Activated CD8-positive, alpha-beta memory T cell treated with anti-CD3 and anti-CD28 coated beads, Interleukin-2, amount 50 U/mL, for 24 hours (primary cell): ENCODE measurements around the gene DGKB.

Experiments used
- DNase-seq: peaks from one replicate; pipeline ENCODE4 v3.0.0-alpha.2; 2020; ENCODE audit errors: extremely low read depth

DGKB gene

DNA sequence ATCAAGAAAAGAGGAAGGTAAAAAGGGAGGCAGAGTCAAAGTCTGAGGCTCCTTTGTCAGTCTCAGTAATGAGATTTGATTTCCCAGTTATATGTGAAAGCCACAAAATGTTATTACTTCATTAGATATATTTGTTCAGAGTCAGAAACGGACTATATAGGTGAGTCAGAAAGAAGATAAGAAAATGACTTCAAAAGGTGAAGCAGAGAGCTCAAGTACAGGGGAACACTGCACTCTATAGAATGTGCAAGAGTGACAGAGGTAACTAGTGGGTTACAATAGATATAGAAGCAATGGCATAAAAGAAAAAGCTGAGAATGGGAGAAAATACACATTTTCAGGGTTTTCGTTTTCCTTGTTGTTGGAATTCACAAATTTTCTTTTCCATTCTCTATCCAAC lies 43.3 kb downstream of the DGKB start:
- DNase-seq = no peak

DNA sequence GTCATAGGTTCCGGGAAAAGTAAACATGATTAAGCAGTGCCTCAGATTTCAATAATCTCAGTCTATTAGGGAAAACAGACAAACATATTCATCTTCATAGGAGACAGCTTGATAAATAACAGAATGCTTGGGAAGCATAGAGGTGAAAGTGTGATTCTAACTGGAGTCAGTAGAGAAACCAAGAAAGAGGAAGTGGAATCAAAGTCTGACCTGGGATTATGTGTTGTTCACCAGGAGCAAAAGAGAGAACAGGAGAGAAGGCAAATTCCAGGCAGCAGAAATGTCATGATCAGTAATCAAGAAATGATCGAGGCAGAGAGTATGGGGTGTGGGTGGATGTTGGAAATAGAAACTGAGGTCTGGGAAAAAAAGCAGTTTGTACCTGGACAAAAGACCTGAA lies 43.7 kb downstream of the DGKB start:
- DNase-seq = no peak

DNA sequence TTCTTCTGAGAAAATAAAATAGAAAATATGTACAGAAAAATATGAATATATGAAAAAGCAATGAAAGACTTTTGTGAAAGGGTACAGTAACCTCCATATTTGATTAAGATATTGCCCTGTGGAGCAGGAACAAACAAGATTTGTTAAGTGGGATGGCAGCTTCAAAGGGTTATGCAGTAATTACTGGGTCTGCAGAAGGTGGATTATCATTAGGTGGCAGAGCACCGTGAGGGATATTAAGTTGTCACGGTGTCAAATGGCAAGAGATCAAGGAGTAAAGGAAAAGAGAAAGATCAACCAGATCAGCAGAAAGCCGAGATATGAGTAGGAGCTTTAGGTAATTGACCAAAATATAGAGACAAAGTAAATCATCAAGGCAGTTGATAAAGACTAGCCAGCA lies 44.1 kb downstream of the DGKB start:
- no peak for DNase-seq

DNA sequence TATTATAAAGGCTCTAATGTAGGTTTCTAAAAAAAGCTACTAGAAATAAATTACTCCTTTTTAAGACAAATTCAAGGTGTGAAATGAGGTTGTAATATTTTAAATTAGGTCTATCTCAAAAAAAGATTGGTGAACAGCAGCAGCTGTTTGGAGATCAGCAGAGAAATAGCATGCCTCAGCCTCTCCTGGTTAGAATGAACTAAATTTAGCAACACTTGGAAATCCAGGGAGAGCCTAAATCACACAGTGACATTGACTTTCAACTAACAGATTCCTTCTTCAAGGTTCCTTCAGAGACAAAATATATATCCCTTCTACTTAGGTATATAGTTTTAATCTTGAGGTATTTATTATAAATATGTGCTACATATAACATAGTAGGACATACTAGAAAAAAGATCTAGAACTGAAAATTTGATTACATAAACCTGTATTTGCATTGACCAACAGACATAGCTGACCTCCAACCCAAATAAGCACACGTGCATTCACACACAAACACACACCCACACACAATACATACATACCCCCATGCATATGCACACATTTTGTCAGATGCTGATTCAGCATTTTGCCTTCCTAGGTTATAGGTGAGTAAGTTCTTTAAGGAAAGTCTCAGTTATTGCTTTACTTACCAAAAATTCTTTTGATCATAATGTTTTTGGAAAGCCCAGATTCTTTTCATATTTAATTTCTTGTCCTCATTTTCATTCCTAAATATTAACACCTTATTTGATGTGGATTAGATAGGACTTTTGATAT lies 47.3 kb downstream of the DGKB start:
- DNase-seq = no peak

DNA sequence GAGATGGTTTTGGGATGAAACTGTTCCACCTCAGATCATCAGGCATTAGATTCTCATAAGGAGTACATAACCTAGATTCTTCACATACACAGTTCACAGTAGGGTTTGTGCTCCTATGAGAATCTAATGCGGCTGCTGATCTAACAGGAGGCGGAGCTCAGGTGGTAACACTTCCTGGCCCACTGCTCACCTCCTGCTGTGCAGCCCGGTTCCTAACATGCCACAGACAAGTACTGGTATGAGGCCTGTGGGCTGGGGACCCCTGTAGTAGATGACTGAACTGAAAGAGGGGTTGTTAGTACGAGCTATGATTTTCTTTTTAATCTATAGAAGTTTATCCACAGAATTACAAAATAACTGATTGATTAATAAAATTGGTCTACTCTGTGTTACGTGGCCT lies 48.1 kb downstream of the DGKB start:
- DNase-seq = no peak

DNA sequence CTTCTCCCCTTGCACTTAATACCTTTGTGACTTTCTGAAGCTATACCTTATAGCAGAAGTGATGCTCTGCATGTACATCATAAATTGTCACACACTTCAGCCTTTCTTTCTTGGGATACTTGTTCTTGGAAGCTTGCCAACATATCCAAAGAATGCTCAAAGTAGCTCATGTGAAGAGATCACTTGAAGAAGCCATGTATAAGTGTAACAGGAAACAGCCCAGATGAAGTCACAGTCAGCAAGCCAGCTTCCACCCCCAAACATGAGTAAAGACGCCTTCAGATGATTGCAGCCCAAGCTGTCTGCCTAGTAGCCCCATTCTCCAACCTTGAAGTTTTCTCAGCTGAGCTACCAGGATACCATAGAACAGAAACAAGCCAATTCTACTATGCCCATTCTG lies 50.9 kb downstream of the DGKB start:
- DNase-seq = no peak

DNA sequence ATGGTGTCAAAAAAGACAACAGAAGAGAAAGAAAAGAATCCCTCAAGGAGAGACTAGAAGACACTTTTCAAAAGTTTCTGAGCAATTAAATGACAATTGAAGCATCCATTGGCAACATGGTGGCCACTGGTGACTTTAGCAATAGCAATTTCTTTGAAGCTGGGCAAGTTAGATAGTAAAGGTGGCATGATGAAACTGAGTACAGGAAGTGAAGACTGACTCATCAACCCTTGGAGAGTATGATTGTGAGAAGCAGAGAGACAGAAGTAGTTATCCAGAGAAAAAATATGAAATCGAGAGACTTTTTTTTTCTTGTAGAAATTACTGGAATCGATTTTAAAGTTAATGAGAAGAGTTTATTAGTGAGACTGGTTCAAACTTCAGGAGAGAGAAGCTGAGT lies 52.5 kb downstream of the DGKB start:
- DNase-seq = no peak

DNA sequence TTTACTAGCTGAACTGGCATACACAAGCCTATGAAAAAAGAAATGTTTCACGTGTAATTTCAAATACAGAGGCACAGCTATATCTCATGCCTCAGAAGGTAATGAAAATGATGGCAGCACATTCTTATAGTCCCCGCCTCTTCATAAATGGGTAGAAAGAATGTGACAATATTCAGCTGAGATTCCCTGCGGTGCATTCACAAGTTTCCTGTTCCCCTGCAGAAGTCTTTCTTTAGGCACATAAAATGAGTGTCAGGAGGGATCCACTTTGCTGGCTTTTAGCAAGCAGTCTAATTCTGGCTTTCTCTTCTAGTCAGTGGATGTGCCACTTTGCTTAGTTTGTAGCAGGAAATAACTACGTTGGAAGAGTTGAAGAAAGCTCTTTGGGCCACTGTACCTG lies 56.1 kb downstream of the DGKB start:
- DNase-seq = no peak

DNA sequence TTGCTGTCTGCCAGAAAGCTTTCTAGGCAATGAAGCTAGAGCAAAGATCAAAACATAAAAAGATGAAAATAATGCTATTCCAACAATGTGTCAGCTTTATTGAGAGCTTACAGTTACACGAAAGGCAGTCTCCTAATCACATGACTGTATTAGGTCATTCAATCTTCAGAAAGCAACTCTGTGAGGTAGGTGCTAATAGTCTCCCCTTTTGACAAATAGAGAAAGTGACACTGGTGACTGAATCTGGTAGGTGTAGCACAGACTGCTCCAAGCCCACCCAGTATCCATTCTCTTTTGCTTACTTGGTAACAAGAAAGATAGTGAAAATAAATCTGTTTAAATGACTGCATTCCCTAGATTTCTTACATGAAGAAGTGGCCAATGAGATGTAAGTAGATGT lies 58.8 kb downstream of the DGKB start:
- DNase-seq = no peak

DNA sequence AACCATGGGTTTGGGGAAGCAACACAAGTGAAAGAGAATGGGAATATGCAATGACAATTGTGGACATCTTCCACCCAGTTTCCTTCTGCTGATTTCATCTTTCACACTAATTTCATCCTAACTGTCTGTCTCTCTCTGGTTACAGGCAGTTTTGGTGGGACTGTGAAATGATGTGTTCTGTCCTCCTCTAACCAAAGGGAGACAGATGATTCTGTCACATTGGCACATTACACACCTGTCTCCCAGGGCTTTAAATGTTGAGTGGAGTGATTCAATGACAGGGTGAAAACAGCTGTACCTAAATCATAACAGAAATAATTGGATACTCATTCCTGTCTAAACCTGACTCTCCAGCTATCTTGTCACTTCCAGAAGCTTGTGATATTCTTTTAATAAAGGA lies 60.0 kb downstream of the DGKB start:
- DNase-seq = no peak

DNA sequence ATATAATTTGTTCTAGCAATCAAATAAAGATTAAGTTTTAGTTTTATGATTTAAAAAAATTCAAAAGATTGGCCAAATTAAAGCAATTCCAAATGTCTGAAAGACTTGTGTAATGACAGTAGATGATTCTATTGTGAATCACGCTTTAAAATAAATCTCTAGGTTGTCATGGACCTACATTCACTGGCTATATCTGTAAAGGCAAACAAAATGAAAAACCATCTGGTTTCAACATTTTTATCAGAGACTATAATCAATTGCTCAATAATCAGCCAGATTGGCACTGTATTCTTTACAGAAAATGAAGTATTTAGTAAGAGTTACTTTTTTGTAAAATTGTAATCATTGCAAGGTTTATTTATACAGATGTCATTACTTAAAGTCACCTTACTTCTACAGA lies 60.7 kb downstream of the DGKB start:
- no peak for DNase-seq

DNA sequence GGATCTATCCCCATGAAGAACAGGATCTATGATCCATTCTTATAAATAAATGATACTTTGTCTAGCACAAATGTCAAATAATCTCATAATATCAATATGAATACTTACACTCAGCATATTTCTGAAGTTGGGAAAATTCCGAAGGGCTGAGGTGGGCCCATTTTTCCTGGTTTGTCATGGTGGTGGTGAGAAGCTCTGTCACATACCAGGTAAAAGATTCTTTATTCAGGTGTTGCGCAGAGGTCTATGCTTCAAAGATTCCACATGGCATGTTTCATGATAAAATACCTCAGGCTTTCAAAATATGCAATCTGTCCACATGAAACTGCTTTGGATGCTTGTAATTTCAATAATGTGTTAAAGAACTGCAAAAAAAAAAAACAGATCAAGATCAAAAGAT lies 61.5 kb downstream of the DGKB start:
- no peak for DNase-seq

DNA sequence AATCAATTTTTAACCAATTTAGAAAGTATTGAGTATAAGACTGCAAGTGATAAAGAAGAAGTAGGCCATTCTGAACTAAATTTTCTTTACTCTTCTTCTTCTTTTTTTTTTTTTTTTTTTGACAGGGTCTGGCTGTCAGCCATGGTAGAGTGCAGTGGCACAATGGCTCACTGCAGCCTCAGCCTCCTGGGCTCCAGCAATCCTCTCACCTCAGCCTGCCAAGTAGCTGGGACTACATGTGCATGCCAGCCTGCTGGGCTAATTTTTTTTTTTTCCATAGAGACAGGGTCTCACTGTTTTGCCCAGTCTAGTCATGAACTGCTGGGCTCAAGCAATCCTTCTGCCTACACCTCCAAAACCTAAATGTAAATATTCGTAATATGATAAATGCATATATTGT lies 63.2 kb downstream of the DGKB start:
- DNase-seq = no peak

DNA sequence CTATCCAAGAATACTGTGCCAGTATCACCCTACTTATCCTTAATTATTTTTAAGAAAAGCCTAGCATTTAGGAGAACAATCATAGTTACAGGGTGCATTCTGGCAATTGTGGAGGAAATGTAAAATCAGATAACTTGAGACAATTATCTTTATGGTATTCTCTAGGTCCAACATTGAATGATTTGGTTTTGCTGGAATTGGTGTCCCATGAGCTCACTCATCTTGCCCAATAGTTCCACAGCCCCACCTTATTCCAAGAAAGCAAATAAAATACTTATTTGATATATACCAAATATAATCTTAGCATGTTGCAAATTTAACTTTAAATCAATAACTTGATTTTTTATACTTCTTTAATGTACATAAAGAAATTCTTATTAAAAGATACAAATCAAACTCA lies 65.3 kb downstream of the DGKB start:
- no peak for DNase-seq

DNA sequence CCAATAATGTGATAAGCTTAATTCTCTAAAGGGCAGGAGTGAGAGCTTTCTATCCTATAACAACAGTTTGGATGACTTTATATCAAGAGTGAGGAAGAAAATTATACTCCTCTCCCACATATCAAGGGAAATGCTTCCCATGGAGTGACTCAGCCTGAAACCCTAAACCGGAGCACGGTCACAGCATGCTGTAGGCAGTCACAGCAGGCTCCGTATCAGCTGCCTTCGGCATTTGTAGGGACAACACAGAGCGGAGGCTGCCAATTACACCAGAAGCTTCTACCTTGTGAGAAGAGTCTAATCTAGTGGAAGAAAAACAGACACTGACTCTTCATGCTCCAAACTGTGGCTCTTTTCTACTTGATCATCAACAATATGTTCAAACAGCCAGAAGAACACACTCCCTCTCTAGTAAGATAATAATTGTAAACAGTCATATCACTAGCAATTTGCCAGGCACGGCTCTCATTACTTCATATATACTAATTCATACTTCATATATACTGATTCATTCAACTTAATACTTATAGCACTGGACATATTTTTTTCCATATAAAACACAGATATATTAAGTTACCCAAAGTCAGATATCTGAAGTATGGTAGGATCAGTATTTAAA lies 65.9 kb downstream of the DGKB start:
- DNase-seq = no peak

DNA sequence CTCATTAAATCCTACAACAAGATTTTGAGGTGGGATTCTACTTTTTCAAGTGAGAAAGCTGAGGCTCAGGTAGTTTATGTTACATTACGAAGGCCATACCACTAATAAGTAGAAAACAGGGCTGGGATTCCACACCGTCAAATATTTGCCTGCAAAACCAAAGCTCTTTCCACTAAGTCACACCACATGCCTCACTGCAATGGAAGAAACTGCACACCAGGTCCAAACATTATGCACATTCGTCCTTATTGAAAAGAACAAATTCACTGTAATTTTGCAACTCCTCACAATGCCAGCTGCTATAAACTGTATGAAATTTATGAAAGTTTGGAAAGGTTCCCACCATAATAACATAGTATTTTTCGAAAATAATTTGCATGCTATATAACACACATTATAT lies 66.5 kb downstream of the DGKB start:
- DNase-seq = no peak

DNA sequence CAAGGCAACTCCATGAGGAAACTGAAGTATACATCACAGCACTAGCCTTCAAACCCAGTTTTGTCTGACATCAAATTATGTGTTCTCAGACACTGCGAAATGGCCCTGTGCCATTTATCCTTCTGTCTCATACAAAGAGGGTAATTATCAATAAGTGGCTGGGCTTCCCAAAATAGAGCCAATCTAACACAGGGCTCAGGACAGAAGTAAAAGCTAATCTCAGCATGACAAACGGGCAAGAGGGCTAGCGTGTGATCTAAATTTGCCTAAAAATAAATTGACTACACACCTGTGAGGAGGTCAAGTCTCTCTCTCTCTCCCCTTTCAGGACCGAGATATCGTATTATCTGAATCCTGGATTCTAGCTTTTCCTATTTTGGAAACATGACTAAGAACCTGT lies 67.2 kb downstream of the DGKB start:
- DNase-seq = no peak

DNA sequence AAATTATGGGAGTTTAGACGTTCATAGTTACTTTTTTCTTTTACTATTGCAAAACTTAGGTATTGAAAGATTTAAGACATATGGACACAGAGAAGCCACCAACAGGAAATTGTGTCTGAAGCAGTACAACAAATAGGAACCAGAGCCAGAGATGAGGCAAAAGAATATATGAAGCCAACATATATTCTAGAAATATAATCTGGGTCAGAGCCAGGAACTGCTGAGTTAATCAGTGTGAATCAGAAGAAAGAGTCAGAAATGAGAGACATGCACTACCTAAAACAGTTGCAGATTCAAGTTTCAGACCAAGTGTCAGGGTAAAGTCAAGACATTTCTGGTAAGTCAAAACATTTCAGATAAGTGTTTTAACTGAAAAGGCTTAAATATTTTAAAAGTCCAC lies 67.7 kb downstream of the DGKB start:
- no peak for DNase-seq

DNA sequence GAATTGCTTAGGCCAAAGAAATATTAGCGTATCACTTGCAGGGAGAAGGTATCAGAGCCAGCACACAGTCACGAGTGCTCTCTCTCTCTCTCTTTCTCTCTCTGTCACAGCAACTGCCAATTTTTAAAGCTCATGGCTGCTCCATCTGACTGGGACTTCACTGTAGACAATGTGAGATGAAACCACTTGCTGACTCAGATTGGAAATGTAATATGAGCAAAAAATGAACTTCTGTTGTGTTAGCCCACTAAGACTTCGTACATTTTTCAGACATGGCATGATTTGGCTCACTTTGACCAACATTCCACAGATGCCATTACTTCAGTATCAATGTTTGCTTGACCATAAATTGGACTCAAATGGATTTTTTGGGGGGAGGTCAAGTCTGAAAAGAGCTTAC lies 68.1 kb downstream of the DGKB start:
- DNase-seq = no peak

DNA sequence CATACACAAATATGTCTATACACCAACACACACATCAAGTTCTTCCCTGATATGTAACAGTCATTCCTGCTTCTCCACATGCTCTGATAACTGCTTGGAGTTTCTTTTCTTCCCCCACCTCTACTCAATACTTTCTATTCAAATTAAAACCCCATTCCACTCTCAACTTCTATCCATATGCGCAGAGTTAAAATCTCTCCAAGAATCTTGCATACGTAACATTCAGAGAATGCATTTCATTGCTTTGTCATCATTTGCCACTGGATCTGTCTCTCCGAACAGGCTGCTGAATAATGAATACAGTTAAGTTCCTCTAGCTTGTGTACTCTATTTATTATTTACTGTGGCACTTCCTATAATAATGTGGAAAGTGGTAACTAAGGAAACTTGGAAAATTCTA lies 68.8 kb downstream of the DGKB start:
- DNase-seq = no peak

DNA sequence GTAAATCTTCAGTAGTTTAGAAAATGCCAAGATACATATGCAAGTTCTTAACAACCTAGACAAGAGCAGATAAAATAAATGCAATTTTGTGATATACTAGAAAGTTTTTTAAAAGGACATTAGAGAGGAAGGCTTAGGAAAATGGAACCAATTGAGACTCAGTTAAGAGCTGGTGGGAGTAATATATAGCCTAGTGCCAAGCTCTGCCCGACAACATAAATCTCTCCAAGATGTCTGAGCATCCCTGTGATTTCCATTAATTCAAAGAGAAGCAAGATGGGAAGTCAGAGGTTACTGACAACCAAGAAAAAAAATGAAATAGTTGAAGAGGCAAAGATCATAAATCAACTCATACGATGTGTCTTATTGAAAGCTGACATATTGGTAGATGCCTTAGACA lies 74.5 kb downstream of the DGKB start:
- DNase-seq = no peak

DNA sequence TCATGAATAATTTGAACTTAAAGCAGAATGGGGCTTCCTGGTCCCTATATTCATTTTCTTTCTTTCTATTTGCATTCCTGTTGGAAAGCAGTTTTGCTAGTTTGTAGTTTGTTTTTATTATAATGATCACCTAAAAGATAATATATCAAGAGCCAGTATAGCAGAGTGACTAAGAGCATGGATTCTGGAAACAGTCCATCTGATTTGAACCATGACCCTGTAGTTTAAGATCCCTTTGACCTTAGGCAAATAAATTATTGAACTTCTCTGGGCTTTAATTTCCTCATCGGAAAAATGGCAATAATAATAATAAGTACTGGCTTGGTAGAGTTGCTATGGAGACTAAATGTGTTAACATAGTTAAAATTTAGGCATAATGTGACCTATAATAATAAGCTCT lies 76.1 kb downstream of the DGKB start:
- DNase-seq = no peak

DNA sequence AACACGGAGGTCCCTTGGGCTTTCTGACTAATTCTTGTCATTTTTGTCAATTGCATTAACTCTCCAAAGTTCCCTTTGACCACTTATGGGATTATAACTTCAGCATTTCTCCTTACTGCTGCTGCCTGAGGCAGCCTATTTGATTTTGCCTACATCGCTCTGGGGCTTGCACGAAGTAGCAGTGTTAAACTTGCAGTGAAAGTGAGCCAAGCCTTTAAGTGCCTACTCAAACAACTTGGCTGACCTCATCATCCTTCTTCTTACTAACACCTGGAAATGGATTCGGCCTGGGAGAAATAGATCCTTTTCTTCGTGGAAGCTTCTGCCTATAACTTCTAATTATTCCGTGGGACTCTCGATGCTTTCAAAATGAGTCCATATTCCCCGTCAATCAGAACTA lies 76.6 kb downstream of the DGKB start:
- no peak for DNase-seq

DNA sequence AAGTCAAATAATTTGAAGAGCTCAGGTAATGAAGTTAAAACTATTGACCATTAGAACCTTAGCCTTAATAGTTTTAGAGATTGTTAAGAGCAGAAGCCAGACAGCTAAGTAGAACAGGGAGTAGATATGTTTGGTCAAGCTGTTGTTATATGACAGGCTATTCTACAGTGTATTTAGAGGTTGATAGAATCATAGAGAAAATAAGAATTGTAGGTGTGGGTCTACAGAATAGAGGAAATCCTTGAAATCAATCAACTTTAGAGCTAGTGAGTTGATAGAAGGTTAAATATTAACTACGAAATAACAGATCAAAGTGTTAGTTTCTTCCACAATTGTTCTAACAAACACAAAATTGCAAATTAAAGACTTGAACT lies 80.1 kb downstream of the DGKB start:
- DNase-seq = no peak
